Ovary (tissue), 9 donors: ENCODE data around the gene ADPRM. TPM values are rescaled to one million over a fixed set of nuclear protein-coding genes. Genes with fewer than 3 reads are reported as not detected.

Experiments used
- DNase-seq, 5 donors: peaks; one replicate each; pipeline ENCODE4 v3.0.0-alpha.2; 2019 to 2020
- H3K27ac ChIP-seq, 2 donors: fragments of 200-600 bp; one replicate each; pipeline versions ENCODE4 v1.5.1 to v1.8.0; 2019 to 2022
- H3K27me3 ChIP-seq: fragments of 200-600 bp; one replicate; pipeline ENCODE4 v1.8.0; 2022
- H3K36me3 ChIP-seq: fragments of 200-600 bp; sonication (generic); one replicate; pipeline ENCODE4 v1.5.1; 2019
- H3K4me1 ChIP-seq: one replicate; pipeline ENCODE4 v1.8.1; 2013; ENCODE audit warnings: mild to moderate bottlenecking, moderate library complexity; ENCODE audit not compliant: insufficient read depth
- H3K4me3 ChIP-seq: fragments of 200-600 bp; sonication (generic); one replicate; pipeline ENCODE4 v1.5.1; 2017
- H3K9me3 ChIP-seq, 2 donors: fragments of 200-600 bp in 1 of 2; sonication (generic) in 1 of 2; one replicate each; pipeline versions ENCODE4 v1.5.1 to v1.8.1; 2013 to 2019; ENCODE audit warnings: mild to moderate bottlenecking in 1 of 2, moderate library complexity in 1 of 2
- CTCF ChIP-seq, 3 donors: fragments of 450-650 bp in 2 of 3; fragments of 200-600 bp in 1 of 3; IDR thresholded peaks; one replicate each; pipeline versions ENCODE4 v1.5.1 to v1.8.0; 2016 to 2022; ENCODE audit warnings: antibody characterized with exemption in 3 of 3, mild to moderate bottlenecking in 1 of 3
- EP300 ChIP-seq: sonication (generic); formaldehyde crosslinking; IDR thresholded peaks from one replicate; pipeline ENCODE4 v1.6.1; 2017; ENCODE audit warnings: antibody characterized with exemption
- POLR2A ChIP-seq: fragments of 450-650 bp; IDR thresholded peaks from one replicate; pipeline ENCODE4 v1.6.1; 2017; ENCODE audit warnings: antibody characterized with exemption, mild to moderate bottlenecking, moderate library complexity
- WGBS, 3 donors: extraction: QIAGEN DNeasy Blood & Tissue Kit in 1 of 3; methylation state at CpG; one replicate each; pipeline versions ENCODE4 v1.1.5 to v1.1.7; 2013 to 2017; 5-methylcytosine and 5-hydroxymethylcytosine counted together
- intact Hi-C, 4 donors: fragments of 100-400 bp; cut with DNase I; formaldehyde crosslinking; loops; one replicate each; pipeline versions ENCODE4 v1.11.0 to v1.15.1; 2022 to 2023
- polyA plus RNA-seq, 2 donors: library from polyadenylated mRNA; stranded (reverse); fragments of 200-250 nt in 1 of 2; fragments of 350-450 nt in 1 of 2; fragmentation: Illumina TruSeq in 1 of 2; extraction: RNeasy Lipid Tissue Mini Kit (QIAGEN cat#74804) in 1 of 2; gene quantifications; one replicate each; pipeline ENCODE4 v1.2.3, GENCODE V29; 2013 to 2014
- total RNA-seq, 7 donors: library from RNA; depleted of rRNA in 2 of 7; stranded (reverse); fragments of >200 nt in 2 of 7; fragmentation: NEBNext Ultra II Directional in 3 of 7; extraction: Animal tissue kit (Norgen Biotek cat#: 25700) in 3 of 7; gene quantifications; one replicate each; pipeline versions ENCODE4 v1.1.0 to v1.2.4, GENCODE V29; 2016 to 2023
- donor health status: DM: no; HTN: no; CAD: no; lungs with moderate emphysema.
- donor health status: DM: no; HTN: no; CAD: no.
- donor health status: Bipolar disorder and iron deficiency.
- donor health status: DM: yes; HTN: yes; CAD: no.
- donor health status: DM: no; HTN: no; CAD: no.
- donor health status: DM: yes; HTN: yes; CAD: no.

Gene ADPRM
- total and polyA plus RNA-seq, 9 donors: 12.4 to 21.6 (median 15.3) TPM

GRCh38 chr17:10699856-10700255 lies 2.5 kb downstream of the ADPRM start:
- no peaks in the 10 kb centered on the region for H3K9me3 ChIP-seq
- no peaks in the 10 kb centered on the region for H3K36me3 ChIP-seq
- 90 to 97% (median 97%) methylated on average over 1 of the region's 1 CpG for WGBS, 3 donors
- TF ChIP-seq EP300 (no peak), CTCF (IDR thresholded peaks at IDR 0.05) (no peak), POLR2A (no peak)
- H3K4me1 ChIP-seq: peaks cover 10% of the 10 kb centered on the region
- H3K27ac ChIP-seq: no peak overlapping the region
- intact Hi-C loops: no loop called here
- no peaks in the 10 kb centered on the region for H3K27me3 ChIP-seq
- H3K4me3 ChIP-seq: no peak overlapping the region
- DNase-seq: no peak

- 45 to 65% (median 54%) methylated on average over 2 of the region's 2 CpGs for WGBS, 3 donors
- intact Hi-C loops: no loop called here
- TF ChIP-seq EP300 (no peak), POLR2A (no peak), CTCF (IDR thresholded peaks at IDR 0.05) (no peak)
These were observed 5.2 kb downstream of the ADPRM start for GRCh38 chr17:10702574-10702973.

GRCh38 chr17:10705727-10706126 lies 8.3 kb downstream of the ADPRM start:
- H3K4me3 ChIP-seq: no peak overlapping the region
- intact Hi-C loops: loop anchor here in 1 of 4 donors (5.0 kb wide), 1 partner anchor 612 kb away; no protein-coding TSS in a partner anchor
- H3K36me3 ChIP-seq: no peaks in the 10 kb centered on the region
- no peak for DNase-seq
- no peak overlapping the region for H3K27ac ChIP-seq
- no peaks in the 10 kb centered on the region for H3K9me3 ChIP-seq
- TF ChIP-seq CTCF (IDR thresholded peaks at IDR 0.05) (no peak), EP300 (no peak), POLR2A (no peak)
- 84 to 92% (median 84%) methylated on average over 5 of the region's 5 CpGs for WGBS, 3 donors
- no peaks in the 10 kb centered on the region for H3K27me3 ChIP-seq
- H3K4me1 ChIP-seq: peaks cover 3% of the 10 kb centered on the region

More at GRCh38 chr17:10702574-10702973, 5.2 kb downstream of the ADPRM start:
- H3K9me3 ChIP-seq: no peaks in the 10 kb centered on the region
- H3K4me3 ChIP-seq: no peak overlapping the region
- no peaks in the 10 kb centered on the region for H3K36me3 ChIP-seq
- H3K4me1 ChIP-seq: peaks cover 4% of the 10 kb centered on the region
- H3K27me3 ChIP-seq: no peaks in the 10 kb centered on the region
- no peak overlapping the region for H3K27ac ChIP-seq
- no peak for DNase-seq

- TF ChIP-seq CTCF (IDR thresholded peaks at IDR 0.05): no peak
- TF ChIP-seq POLR2A: no peak
- H3K36me3 ChIP-seq: no peaks in the 10 kb centered on the region
- no peaks in the 10 kb centered on the region for H3K9me3 ChIP-seq
- H3K27ac ChIP-seq: no peak overlapping the region
- DNase-seq: no peak
- no peak overlapping the region for H3K4me3 ChIP-seq
- no peaks in the 10 kb centered on the region for H3K4me1 ChIP-seq
- WGBS, 3 donors: 50 to 75% (median 63%) methylated on average over 2 of the region's 2 CpGs
- no peaks in the 10 kb centered on the region for H3K27me3 ChIP-seq
- intact Hi-C loops: no loop called here
These were observed 15.9 kb downstream of the ADPRM start for GRCh38 chr17:10713318-10713717.

- no peak for DNase-seq
- no peak overlapping the region for H3K4me3 ChIP-seq
- WGBS, 3 donors: 84 to 89% (median 88%) methylated on average over 10 of the region's 10 CpGs
- H3K27ac ChIP-seq: no peak overlapping the region
- TF ChIP-seq POLR2A (no peak), CTCF (IDR thresholded peaks at IDR 0.05) (no peak), EP300 (no peak)
- intact Hi-C loops: no loop called here
- H3K9me3 ChIP-seq: no peaks in the 10 kb centered on the region
- no peaks in the 10 kb centered on the region for H3K27me3 ChIP-seq
- H3K4me1 ChIP-seq: no peaks in the 10 kb centered on the region
- H3K36me3 ChIP-seq: no peaks in the 10 kb centered on the region
These were observed 18.8 kb downstream of the ADPRM start for GRCh38 chr17:10716218-10716617.
